AG08396 (cell line): ENCODE measurements around the gene PLXNB2.
A peak's percentile ranks its signal among the peaks of the same experiment; 100 is the strongest.
"Not testable (repeated sequence)": the region's sequence is repeated elsewhere in the genome, so short reads cannot be mapped to it uniquely, and the experiment has no call there.

Source experiments
- DNase-seq: peaks from one replicate; pipeline ENCODE4 v3.0.0; 2012; ENCODE audit warnings: low spot score, mixed read lengths

The PLXNB2 gene

GRCh38 chr22:50306753-50307749 lies at the start of gene PLXNB2:
Gene PLXNB2 (minus strand): TSS chr22:50307646. CDS start chr22:50290584, 17,062 bp downstream.
- peak; percentile 89 for DNase-seq

- DNase-seq, result no peak
Observed at GRCh38 chr22:50357222-50357621, 49.8 kb upstream of the PLXNB2 start.

GRCh38 chr22:50356186-50356585 lies 48.7 kb upstream of the PLXNB2 start:
- no peak for DNase-seq

GRCh38 chr22:50348058-50348457 lies 40.6 kb upstream of the PLXNB2 start:
- DNase-seq, result no peak

- no peak for DNase-seq
Observed at GRCh38 chr22:50347157-50347556, 39.7 kb upstream of the PLXNB2 start.

GRCh38 chr22:50346470-50346869 lies 39.0 kb upstream of the PLXNB2 start:
- DNase-seq, result no peak

- DNase-seq, result no peak
Observed at GRCh38 chr22:50343541-50343935, 36.1 kb upstream of the PLXNB2 start.

- peak; percentile 95 for DNase-seq
Observed at GRCh38 chr22:50342651-50343540, 35.5 kb upstream of the PLXNB2 start, which contains the start of gene PPP6R2. Gene PPP6R2 (plus strand): TSS chr22:50343327. CDS start chr22:50393909, 50,582 bp downstream.

GRCh38 chr22:50341977-50342650 lies 34.7 kb upstream of the PLXNB2 start:
- DNase-seq, result peak; percentile 83

GRCh38 chr22:50339945-50340879 lies 32.8 kb upstream of the PLXNB2 start:
- DNase-seq, result no peak

- DNase-seq, result no peak
Observed at GRCh38 chr22:50338860-50339462, 31.5 kb upstream of the PLXNB2 start.

- DNase-seq, result no peak
Observed at GRCh38 chr22:50338042-50338573, 30.7 kb upstream of the PLXNB2 start.

- DNase-seq, result no peak
Observed at GRCh38 chr22:50337262-50338041, 30.0 kb upstream of the PLXNB2 start.

GRCh38 chr22:50334433-50334832 lies 27.0 kb upstream of the PLXNB2 start:
- not testable (repeated sequence) for DNase-seq

- no peak for DNase-seq
Observed at GRCh38 chr22:50329236-50329635, 21.8 kb upstream of the PLXNB2 start.

GRCh38 chr22:50327711-50328019 lies 20.2 kb upstream of the PLXNB2 start:
- DNase-seq, result no peak

GRCh38 chr22:50326956-50327710 lies 19.7 kb upstream of the PLXNB2 start, which contains the start of gene DENND6B:
Gene DENND6B (minus strand): TSS chr22:50327012. CDS start chr22:50326988, 24 bp downstream.
- peak; percentile 95 for DNase-seq

- DNase-seq, result peak; percentile 38
Observed at GRCh38 chr22:50326225-50326955, 18.9 kb upstream of the PLXNB2 start.
